ENCODE data around the gene ASB6. TPM values are rescaled to one million over a fixed set of nuclear protein-coding genes. Genes with fewer than 3 reads are reported as not detected.
A peak's percentile ranks its signal among the peaks of the same experiment; 100 is the strongest.

ASB6 gene
- total and polyA plus RNA-seq, 2 of the 13 experiments (the other 11 are each of a cell fraction or from before 2014, with no cell fraction given) = 8.2 to 8.4 TPM

DNA sequence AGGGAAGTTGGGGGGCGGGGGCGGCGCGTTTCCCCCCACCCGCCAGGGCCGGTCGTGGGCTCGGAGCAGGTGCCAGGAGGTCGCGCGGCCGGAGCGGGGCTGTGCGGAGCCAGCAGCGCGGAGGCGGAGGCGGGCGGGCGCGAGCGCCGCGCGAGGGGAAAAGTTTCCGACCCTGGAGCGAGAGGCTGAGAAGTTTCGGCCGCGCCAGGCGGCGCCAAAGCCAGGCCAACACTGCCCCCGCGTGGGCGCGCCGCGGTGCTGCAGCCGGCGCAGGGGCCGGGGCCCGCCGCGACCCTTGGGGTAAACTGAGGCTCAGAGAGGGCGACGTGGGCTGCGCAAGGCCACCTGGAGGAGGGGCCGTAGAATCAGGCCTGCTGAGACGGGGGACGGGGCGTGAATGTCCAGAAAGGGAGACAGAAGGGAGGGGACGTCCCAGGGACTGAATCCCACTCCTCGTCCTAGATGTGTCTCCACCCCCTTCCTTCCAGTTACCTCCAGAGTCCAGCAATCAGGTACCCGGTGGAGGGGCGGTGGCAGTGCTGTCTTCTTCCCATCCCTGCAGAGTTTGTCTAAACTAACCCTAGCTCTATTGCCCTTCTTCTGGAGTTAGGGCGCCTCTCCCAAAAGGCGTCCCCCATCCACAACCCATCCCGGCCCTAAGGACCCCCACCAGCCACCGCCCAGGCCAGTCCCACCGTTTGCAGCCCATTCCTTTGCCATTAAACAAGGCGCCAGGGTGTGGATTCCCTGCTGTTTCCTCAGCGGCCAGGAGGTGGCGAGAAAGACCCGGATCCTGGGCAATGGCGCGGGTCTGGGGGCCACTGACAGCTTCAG is 31.3 kb downstream of the ASB6 start (continued):
- TF ChIP-seq ZMYM2 (CRISPR knock-in tag; IDR thresholded peaks at IDR 0.05) = no peak
- TF ChIP-seq BORCS8-MEF2B (CRISPR knock-in tag; IDR thresholded peaks at IDR 0.05) = peak; percentile 43

DNA sequence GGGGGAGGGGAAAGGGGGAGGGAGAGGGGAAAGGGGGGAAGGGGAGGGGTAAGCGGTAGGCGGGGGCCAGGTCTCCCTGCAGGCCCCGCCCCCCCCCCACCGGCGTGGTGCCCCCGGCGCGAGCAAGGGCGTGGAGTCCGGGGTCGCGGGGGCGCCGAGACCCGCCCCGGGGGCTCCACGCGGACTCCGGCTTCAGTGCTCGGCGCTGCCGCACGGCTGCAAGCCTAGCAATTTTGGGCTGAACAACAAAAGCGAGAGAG is 31.8 kb downstream of the ASB6 start:
- CTCF ChIA-PET (ENCODE audit: low intra/inter-chr PET ratio, low total read pairs) = interaction anchor here (1.3 to 2.9 kb wide), 5 partner anchors 40 to 471 kb away, joined by 3 to 13 read pairs (median 5); no protein-coding TSS in a partner anchor
- TF ChIP-seq HNRNPLL (IDR thresholded peaks at IDR 0.05; ENCODE audit: low read depth, low read length, poor library complexity, severe bottlenecking) (peak; percentile 30), KDM5A (IDR thresholded peaks at IDR 0.05; ENCODE audit: borderline replicate concordance, low read length) (0 out of 2 replicates have a peak, but pooled peaks have one; percentile 32), ZFP36L1 (CRISPR knock-in tag; IDR thresholded peaks at IDR 0.05) (0 out of 2 replicates have a peak, but pooled peaks have one; percentile 6), ZNF331 (CRISPR knock-in tag; IDR thresholded peaks at IDR 0.05) (no peak), HOXA7 (CRISPR knock-in tag; IDR thresholded peaks at IDR 0.05) (no peak), ZBTB7B (CRISPR knock-in tag; IDR thresholded peaks at IDR 0.05) (peak; percentile 17; the same call in 1 of the 2 replicates), HNRNPK (IDR thresholded peaks at IDR 0.05; ENCODE audit: low read depth, low read length, poor library complexity, severe bottlenecking) (peak; percentile 97), ZFX (CRISPR knock-in tag; IDR thresholded peaks at IDR 0.05; ENCODE audit: low read depth) (0 out of 2 replicates have a peak, but pooled peaks have one; percentile 10), NFE2L1 (CRISPR knock-in tag; IDR thresholded peaks at IDR 0.05; ENCODE audit: borderline replicate concordance) (no peak)
- TF ChIP-seq, protein P1, sequence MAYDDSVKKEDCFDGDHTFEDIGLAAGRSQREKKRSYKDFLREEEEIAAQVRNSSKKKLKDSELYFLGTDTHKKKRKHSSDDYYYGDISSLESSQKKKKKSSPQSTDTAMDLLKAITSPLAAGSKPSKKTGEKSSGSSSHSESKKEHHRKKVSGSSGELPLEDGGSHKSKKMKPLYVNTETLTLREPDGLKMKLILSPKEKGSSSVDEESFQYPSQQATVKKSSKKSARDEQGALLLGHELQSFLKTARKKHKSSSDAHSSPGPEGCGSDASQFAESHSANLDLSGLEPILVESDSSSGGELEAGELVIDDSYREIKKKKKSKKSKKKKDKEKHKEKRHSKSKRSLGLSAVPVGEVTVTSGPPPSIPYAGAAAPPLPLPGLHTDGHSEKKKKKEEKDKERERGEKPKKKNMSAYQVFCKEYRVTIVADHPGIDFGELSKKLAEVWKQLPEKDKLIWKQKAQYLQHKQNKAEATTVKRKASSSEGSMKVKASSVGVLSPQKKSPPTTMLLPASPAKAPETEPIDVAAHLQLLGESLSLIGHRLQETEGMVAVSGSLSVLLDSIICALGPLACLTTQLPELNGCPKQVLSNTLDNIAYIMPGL (CRISPR knock-in tag; IDR thresholded peaks at IDR 0.05; ENCODE audit: borderline replicate concordance in 1 of 2, low read depth in 1 of 2) = 0 out of 4 replicates have a peak, but pooled peaks of 1 of the 2 experiments have one; percentile 19
- TF ChIP-seq, protein P2, sequence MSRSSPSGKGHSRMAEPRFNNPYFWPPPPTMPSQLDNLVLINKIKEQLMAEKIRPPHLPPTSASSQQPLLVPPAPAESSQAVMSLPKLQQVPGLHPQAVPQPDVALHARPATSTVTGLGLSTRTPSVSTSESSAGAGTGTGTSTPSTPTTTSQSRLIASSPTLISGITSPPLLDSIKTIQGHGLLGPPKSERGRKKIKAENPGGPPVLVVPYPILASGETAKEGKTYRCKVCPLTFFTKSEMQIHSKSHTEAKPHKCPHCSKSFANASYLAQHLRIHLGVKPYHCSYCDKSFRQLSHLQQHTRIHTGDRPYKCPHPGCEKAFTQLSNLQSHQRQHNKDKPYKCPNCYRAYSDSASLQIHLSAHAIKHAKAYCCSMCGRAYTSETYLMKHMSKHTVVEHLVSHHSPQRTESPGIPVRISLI (CRISPR knock-in tag; IDR thresholded peaks at IDR 0.05; ENCODE audit: borderline replicate concordance) = no peak
- TF ChIP-seq, protein P3, sequence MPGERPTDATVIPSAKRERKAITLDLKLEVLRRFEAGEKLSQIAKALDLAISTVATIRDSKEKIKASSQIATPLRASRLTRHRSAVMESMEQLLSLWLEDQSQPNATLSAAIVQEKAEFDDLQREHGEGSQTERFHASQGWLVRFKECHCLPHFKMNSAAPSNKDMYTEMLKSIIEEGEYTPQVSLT (CRISPR knock-in tag; IDR thresholded peaks at IDR 0.05; ENCODE audit: borderline replicate concordance, low read depth) = no peak

More for the DNA sequence above, 31.8 kb downstream of the ASB6 start:
- Histone ChIP-seq H3K36me3 (replicated peaks in 1 of 2; ENCODE audit: control insufficient read depth in 1 of 2, insufficient read depth in 2 of 2, low read length in 2 of 2) (no peaks in the 10 kb centered on the region; a peak in 1 of 5 replicates), H3K27ac (ENCODE audit: extremely low read length, insufficient read depth, low read length) (peak overlapping the region; percentile 58), H3K4me1 (ENCODE audit: insufficient read depth, low read length) (peaks cover 67% of the 10 kb centered on the region), H3K79me2 (ENCODE audit: insufficient read depth, low read length) (peaks cover 3% of the 10 kb centered on the region), H3K9me3 (ENCODE audit: low read length) (no peaks in the 10 kb centered on the region), H3K4me3 (replicated peaks in 1 of 3; ENCODE audit: insufficient read depth in 1 of 3, low read depth in 2 of 3, low read length in 3 of 3) (peak overlapping the region; percentile 69 to 87 (median 81)), H3K27me3 (ENCODE audit: control insufficient read depth in 1 of 2, insufficient read depth in 2 of 2, low read length in 2 of 2) (no peaks in the 10 kb centered on the region), H2AFZ (ENCODE audit: low read length) (no peak overlapping the region), H3K4me2 (ENCODE audit: low read depth, low read length) (peak overlapping the region; percentile 97), H3K9ac (ENCODE audit: insufficient read depth, low read depth, low read length) (peak overlapping the region; percentile 72), H4K20me1 (ENCODE audit: insufficient read depth, low read length) (no peaks in the 10 kb centered on the region)
- ATAC-seq (no peak), FAIRE-seq (no peak), DNase-seq (ENCODE audit: low spot score) (no peak)
- POLR2A ChIA-PET = no interaction called here
- no CpG with 5 or more reads among the region's 24 CpGs for WGBS (ENCODE audit: low lambda C conversion rate)
- in situ Hi-C loops (cut with HindIII; ENCODE audit: extremely low pct_ligation_motif_present, low pct_unique_long_range_greater_than_20kb) (loop anchor here (10.0 kb wide), 3 partner anchors 115 to 435 kb away; partner anchors contain the start of gene IER5L), intact Hi-C loops (cut with micrococcal nuclease; ENCODE audit: unreplicated experiment) (no loop called here)
- no TSS peak for BruUV-seq (replicated peaks)
